Stimulated activated CD4-positive, alpha-beta T cell treated with anti-CD3 and anti-CD28 coated beads, Interleukin-1b, Interleukin-23, amount 100 ng/mL, for 4 hours (primary cell): Measurements from ENCODE around the gene RWDD4.

Source experiments
- DNase-seq, 2 donors: peaks; one replicate each; pipeline ENCODE4 v3.0.0-alpha.2; 2020; ENCODE audit warnings: low read depth in 2 of 2

Gene RWDD4

GRCh38 chr4:183659029-183659871 lies at the start of gene RWDD4, which contains the start of gene TRAPPC11:
Gene RWDD4 (minus strand): TSS chr4:183659185. CDS start chr4:183658952, 233 bp downstream.
Gene TRAPPC11 (plus strand): TSS chr4:183659293. CDS start chr4:183663868, 4,575 bp downstream.
- peak; percentile 87 to 90 for DNase-seq

GRCh38 chr4:183702492-183702891 lies 43.5 kb upstream of the RWDD4 start:
- no peak for DNase-seq

DNA sequence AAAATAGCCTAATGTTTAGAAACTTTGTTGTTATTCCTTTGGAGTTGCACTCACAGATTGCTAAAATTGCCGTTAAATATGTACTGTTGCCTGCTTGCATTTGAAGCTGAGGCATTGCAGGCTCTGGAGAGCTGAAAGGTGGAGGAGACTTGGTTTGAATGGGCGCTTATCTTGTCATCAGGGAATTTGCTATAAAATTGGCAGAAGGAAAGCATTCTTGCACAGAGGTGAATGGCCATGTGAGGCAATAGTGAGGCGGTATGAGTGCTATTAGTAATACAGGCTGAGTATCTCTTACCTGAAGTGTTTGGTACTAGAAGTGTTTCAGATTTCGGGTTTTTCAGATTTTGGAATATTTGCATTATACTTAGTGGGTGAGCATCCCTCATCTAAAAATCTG lies 41.4 kb upstream of the RWDD4 start:
- DNase-seq: no peak

DNA sequence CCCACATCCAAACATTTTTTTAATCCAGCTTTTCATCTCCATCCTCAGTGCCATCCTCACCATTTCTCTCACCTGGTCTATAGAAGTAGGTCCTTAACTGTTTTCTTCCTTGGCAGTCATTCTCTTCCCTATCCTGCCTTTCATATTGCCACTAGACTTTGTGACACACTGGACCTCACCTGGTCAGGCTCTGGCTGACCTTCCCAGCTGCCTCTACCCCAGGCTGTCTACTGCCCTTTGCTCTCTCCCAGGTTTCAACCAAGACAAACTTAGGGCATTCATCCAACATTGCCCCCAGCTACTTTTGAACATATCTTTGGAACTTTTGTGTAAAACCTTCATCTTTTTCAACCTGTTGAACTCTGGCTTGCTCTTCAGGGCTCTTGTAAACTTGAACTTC lies 39.9 kb upstream of the RWDD4 start:
- no peak for DNase-seq

GRCh38 chr4:183691897-183692296 lies 32.9 kb upstream of the RWDD4 start:
- DNase-seq: no peak

DNA sequence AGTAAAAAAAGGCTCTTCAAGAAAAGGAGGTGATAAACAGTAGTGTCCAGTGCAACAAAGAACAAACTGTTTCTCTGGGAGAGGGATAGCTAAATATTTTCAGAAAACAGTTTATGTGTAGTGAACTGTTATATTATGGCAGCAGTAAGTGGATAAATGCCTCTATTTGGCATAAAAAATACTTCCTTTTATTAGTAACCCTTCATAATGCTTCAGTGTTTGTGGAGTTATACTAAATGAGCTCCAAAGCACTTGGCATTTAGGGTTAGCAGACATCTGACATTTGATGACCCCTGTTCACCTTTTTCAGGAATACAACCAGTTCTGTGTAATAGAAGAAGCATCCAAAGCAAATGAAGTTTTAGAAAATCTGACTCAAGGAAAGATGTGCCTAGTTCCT lies 32.0 kb upstream of the RWDD4 start:
- no peak for DNase-seq

DNA sequence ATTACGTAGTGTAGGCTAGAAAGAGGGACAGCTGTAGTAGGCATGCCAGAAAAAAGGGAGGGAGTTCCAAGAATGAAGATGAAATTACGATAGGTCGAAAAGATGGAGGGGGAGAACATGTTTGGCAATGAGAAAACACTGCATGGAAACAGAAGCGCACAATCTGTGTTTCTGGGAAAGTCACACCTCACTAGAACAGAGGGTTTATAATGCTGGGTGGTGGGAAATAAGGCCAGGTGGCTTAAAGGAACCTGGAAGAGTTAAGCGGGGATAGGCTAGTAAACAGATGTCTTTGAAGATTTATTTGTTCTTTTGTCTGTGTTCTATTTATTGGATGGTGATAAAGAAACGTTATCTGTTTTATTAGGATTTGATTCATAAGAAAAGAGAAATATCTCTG lies 29.2 kb upstream of the RWDD4 start:
- no peak for DNase-seq

DNA sequence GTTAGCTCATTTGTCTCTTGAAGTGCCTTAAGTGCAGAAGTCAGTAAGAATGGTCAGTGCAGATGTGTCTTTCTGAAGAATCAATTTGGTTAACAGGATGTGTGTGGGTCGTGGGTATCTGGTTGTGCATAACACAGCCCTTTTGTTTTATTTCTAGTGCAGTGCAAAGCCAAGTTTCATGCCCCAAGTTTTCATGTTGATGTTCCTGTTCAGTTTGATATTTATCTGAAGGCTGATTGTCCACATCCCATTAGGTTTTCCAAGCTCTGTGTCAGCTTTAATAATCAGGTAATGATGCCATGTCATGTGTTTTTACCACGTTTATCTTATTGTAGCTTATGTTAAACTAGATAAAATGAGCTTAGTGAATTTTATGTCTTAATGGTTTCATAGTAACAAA lies 27.5 kb upstream of the RWDD4 start:
- no peak for DNase-seq

GRCh38 chr4:183681119-183681518 lies 22.1 kb upstream of the RWDD4 start:
- no peak for DNase-seq

- no peak for DNase-seq
These were observed 16.6 kb upstream of the RWDD4 start for GRCh38 chr4:183675625-183676024.

DNA sequence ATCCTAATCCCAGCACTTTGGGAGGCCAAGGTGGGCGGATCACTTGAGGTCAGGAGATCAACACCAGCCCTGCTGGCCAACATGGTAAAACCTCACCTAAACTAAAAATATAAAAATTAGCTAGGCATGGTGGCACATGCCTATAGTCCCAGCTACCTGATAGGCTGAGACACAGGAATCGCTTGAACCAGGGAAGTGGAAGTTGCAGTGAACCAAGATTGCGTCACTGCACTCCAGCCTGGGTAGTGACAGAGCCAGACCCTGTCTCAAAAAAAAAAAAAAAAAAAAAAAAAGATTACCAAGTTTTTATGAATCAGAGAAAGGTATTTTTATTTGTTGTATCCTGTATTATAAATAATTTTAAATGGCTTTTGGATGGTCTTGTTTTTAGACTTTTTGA lies 15.2 kb upstream of the RWDD4 start:
- DNase-seq: no peak

DNA sequence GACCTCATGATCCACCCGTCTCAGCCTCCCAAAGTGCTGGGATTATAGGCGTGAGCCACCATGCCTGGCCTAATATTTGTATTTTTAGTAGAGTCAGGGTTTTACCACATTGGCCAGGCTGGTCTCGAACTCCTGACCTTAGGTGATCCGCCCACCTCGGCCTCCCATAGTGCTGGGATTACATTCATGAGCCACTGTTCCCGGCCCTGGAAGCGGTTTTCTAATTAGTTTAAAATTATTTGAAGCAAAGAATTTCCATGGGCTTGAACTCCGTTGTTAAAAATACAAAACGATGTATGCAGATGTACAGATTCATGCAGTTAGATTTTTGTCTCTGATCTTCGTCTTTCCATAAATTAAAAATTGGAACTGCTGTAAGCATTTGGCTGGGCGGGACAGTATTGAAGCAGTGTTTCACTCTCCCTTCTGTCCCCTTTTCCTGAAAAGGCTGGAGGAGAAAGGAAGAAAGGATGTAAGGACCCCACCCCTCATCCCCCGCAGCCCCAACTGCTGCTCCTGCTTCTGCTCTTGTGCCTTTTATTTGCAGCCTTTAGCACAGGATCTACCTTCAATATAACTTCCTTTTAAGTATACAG lies 12.1 kb upstream of the RWDD4 start:
- DNase-seq: no peak

DNA sequence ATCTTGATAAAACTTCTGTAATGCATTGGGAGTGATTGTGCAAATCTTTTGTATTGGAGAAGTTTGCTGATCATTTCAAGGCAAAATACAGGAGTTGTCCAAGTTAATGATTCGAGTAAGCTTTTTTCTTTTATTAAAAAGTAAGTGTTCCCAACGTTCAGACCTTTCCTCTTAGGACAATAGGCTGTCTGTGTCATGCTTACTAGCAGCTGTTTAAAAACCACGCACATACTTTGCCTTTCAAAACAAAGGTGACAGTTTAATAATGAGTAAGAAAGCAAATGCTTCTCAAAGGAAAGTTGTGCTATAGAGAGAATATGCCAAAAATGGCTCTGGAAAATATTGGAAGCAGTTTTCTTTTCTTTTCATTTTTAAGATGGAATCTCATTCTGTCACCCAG lies 11.3 kb upstream of the RWDD4 start:
- no peak for DNase-seq

GRCh38 chr4:183666088-183666487 lies 7.1 kb upstream of the RWDD4 start:
- no peak for DNase-seq

GRCh38 chr4:183659872-183660242 lies 872 bp upstream of the RWDD4 start:
- no peak for DNase-seq

- DNase-seq: peak in 1 of 2 donors; percentile 22
These were observed 490 bp downstream of the RWDD4 start for GRCh38 chr4:183658362-183659028.

- no peak for DNase-seq
These were observed 1.4 kb downstream of the RWDD4 start for GRCh38 chr4:183657564-183657963.

- no peak for DNase-seq
These were observed 13.7 kb downstream of the RWDD4 start for GRCh38 chr4:183645326-183645725.

DNA sequence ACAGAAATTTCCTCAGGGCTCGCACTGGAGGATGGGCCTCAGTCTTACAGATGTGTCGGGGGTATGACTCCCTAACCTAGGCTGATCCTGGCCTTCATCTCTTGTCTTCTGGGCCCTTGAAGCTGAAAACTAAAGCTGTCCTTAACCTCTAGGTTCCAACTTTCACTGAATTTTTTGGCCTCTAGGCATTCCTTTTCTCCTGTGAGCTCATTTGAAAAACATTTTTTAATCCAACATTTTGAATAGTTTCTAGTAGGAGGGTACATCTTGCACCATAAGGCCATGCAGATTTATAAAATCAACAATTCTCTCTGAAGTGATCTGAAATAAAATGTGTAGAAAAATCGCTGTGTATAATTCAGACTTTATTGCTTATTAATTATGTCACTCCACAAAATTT lies 19.7 kb downstream of the RWDD4 start:
- DNase-seq: no peak

DNA sequence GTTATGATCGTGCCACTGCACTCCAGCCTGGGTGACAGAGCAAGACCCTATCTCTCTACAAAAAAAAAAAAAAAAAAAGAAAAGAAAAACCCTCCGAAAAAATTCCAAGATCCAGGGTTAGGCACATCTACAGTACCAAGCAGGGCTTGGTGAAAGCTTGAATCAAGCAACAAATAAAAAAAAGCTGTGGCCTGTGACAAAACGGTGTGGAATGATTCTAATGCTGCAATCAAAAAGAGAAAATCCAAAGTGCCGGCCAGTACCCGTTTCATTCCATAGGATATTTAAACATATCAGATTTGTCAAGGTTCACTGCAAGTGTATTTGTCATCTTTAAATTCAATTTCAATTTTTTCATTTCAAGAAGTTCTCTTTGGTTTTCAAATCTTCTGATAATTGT lies 20.5 kb downstream of the RWDD4 start:
- no peak for DNase-seq

DNA sequence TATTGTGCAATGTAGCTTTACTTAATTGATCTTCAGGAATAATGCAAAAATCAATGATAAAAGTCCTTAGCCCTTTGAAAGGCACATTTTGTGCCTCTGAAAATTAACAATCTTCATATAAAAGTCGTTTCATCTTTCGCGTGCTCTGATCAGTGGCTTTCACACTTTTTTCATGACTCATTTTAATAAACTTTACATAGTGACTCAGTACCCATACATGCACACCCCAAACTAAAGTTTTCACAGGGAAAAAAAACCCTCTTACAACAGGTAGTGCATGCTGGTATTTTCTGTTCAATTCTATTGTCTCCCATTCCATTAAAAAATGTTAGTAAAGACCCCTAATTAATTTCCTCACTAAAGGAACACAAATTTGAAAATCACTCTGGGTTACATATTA lies 21.5 kb downstream of the RWDD4 start:
- no peak for DNase-seq

- DNase-seq: no peak
These were observed 22.1 kb downstream of the RWDD4 start for GRCh38 chr4:183636923-183637322.

GRCh38 chr4:183636503-183636902 lies 22.5 kb downstream of the RWDD4 start:
- no peak for DNase-seq
